GM21723 (cell line): Measurements from ENCODE around the gene UBR2.
"Not testable (repeated sequence)": the region's sequence is repeated elsewhere in the genome, so short reads cannot be mapped to it uniquely, and the experiment has no call there.

Experiments used
- ATAC-seq: cut with Tn5 transposase; IDR thresholded peaks from one replicate; pipeline ENCODE4 v1.9.1; 2021; ENCODE audit warnings: mild to moderate bottlenecking, moderate library complexity; ENCODE audit not compliant: unreplicated experiment

UBR2 gene

DNA sequence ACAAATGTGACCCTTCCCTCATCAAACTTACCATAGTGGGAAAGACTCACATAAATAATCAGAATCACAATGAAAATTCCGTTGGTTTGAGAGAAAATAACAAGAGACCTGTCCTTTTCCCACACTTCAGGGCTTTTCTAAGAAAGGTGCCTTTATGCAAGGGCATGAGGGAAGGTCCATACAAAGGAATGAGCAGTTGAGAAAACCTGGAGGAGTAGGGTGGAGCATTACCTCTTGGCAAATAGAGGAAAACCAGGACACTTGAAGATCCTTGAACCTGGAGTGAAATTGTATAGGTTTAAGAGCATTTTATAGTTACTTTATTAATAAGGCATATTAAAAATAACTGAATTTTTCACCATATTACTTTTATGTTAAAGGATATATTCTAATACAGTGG lies 54.3 kb downstream of the UBR2 start:
- no peak for ATAC-seq

DNA sequence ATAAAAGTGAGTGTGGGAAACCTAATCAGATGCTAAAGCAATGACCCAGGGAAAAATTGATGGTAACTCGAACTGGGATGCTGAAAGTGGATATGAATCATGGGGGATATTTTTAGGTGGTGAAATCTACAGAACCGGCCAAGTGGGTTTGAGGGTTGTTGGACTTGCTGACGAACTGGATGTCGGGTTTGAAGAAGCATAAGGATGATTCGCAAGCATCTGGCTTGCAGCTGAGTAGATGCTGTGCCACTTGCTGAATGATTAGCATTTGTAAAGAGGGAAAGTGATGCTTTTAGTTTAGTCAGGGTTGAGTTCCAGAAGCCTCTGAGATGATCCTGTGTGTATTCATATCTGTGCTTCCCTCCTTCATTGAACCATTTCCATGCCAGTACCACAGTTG lies 54.9 kb downstream of the UBR2 start:
- no peak for ATAC-seq

DNA sequence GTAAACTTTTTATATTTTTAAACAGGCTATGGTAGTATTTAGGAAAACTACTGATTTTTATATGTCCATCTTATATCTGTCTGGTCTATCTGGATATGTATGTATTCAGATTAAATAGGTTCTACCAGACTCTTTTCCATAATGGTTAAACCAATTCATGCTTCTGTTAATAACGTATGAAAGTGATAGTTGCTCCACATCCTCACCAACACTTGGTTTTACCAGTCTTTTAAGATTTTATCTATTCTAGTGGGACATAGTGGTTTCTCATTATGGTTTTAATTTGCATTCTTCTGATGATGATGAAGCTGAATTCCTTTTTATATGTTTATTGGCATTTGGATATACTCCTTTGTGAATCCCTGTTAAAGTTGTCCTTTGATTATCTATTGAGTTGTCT lies 56.1 kb downstream of the UBR2 start:
- no peak for ATAC-seq

GRCh38 chr6:42624601-42625000 lies 60.8 kb downstream of the UBR2 start:
- no peak for ATAC-seq

DNA sequence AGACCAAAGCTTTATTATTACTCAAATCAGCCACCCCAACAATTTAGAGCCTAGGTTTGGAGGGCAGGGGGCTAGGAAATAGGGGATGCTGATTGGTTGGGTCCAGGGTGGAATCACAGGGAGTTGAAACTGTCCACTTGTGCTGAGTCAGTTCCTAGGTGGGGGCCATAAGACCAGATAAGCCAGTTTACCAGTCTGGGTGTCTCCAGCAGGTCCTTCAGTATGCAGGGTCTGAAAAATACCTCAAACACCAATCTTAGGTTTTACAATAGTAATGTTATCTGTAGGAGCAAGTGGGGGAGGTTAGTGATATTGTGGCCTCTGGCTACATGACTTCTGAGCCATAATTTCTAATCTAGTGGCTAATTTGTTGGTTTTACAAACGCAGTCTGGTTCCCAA lies 63.2 kb downstream of the UBR2 start:
- ATAC-seq = no peak

DNA sequence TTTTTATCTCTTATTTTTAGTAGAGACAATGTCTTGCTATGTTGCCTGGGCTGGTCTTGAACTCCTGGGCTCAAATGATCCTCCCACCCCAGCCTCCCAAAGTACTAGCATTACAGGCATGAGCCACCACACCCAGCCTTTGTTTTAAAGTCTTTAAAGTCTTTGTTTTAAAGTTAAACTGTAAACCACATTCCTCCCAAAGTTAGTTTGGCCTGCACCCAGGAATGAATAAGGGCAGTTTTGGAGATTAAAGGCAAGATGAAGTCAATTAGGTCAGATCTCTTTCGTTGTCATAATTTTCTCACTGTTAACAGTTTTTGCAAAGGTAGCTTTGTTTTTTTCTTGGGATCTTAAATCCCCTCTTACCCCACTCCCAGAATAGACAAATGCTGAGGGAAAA lies 63.8 kb downstream of the UBR2 start:
- ATAC-seq = no peak

DNA sequence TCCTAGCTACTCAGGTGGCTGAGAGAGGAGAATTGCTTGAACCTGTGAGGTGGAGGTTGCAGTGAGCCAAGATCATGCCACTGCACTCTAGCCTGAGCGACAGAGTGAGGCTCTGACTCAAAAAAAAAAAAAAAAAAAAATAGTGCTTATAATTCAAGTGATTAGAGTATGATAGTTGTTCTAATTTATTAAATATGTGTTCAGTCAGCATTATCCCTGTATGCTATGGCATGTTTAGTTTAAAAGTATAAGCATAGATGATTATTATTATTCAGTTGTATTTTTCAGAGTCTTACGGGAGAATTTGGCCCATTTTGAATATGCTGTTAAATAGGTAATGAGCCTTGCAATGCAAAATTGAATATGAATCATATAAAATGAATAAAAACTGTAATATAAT lies 64.8 kb downstream of the UBR2 start:
- no peak for ATAC-seq

- ATAC-seq = no peak
Measured at GRCh38 chr6:42629845-42630244, 66.0 kb downstream of the UBR2 start.

GRCh38 chr6:42637681-42638080 lies 73.9 kb downstream of the UBR2 start:
- no peak for ATAC-seq

DNA sequence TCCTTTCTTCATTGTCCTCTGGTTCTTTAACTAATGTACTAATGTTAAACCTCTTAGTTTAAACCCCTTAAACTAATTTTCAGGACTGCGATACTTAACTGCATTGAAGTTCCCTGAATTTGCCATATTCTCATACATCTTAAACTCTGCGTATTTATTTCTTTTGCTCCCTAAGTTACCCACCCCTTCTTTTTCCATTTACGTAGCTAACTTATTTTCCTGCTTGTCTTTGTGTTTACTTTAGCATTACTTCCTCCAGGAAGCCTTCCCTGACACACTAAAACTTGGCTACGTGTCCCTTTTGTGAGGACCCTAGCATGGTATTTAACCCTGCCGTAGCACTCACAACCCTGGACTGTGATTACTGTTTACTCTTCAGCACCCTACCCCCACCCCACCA lies 79.0 kb downstream of the UBR2 start:
- ATAC-seq = no peak

- no peak for ATAC-seq
Measured at GRCh38 chr6:42644211-42644610, 80.4 kb downstream of the UBR2 start.

GRCh38 chr6:42652024-42652746 lies 88.4 kb downstream of the UBR2 start:
- no peak for ATAC-seq

- ATAC-seq = no peak
Measured at GRCh38 chr6:42653851-42654250, 90.0 kb downstream of the UBR2 start.

DNA sequence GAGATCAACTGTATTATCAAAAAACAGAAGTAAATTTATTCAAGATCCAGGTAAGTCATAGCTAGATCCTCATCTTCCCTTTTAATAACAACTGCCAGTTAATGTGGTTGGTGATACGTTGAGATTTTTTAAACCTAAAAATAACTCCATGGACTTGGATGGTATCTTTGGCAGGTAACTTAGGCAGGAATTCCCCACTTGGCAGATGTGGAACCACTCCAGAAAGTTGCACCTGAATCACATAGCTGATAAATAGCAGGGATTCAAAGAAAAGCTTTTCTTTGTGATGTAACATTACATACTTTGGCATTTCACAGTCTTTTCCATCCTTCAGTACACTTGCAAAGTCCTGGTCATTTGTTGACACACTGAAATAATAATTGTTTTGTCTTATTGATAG lies 96.0 kb downstream of the UBR2 start:
- ATAC-seq = no peak

GRCh38 chr6:42661540-42662153 lies 97.8 kb downstream of the UBR2 start:
- ATAC-seq = no peak

- no peak for ATAC-seq
Measured at GRCh38 chr6:42664718-42665117, 100.9 kb downstream of the UBR2 start.

GRCh38 chr6:42674368-42674767 lies 110.5 kb downstream of the UBR2 start:
- not testable (repeated sequence) for ATAC-seq

DNA sequence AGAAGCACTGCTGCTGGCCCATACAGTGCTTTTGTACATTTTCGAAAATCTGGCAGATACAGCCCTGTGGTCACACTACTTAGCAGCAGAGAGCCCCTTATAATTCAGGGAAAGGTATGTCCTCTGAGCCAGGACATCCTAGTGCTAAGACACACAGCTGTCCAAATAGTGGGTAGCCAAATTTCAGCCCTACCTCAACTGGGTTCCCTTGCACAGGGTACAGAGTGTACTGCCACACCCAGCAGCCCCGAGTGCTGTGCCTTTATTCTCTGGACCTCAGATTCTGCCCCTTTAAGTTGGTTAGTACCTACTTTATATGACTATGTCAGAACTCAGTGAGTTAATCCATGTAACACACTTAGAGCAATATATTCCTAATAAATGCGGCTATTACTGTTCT lies 111.0 kb downstream of the UBR2 start:
- no peak for ATAC-seq

- no peak for ATAC-seq
Measured at GRCh38 chr6:42679358-42679757, 115.5 kb downstream of the UBR2 start.

- ATAC-seq = no peak
Measured at GRCh38 chr6:42688281-42688680, 124.5 kb downstream of the UBR2 start.

DNA sequence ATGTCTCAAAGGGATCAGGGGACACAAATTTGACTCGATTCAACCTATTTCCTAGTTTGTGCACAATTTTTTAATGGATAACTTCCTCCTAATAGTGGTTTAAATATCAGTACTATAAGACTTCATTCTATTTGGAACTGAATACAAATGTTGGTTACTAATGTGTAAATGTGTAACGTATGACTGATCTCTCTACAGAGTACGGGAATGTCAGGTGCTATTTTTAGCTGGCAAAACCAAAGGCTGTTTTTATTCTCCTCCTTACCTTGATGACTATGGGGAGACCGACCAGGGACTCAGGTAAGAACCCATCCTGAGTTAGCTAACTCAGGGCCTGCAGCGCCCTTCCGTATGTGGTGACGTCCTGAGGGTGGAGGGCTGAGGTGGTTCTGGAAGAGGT lies 125.5 kb downstream of the UBR2 start:
- no peak for ATAC-seq

DNA sequence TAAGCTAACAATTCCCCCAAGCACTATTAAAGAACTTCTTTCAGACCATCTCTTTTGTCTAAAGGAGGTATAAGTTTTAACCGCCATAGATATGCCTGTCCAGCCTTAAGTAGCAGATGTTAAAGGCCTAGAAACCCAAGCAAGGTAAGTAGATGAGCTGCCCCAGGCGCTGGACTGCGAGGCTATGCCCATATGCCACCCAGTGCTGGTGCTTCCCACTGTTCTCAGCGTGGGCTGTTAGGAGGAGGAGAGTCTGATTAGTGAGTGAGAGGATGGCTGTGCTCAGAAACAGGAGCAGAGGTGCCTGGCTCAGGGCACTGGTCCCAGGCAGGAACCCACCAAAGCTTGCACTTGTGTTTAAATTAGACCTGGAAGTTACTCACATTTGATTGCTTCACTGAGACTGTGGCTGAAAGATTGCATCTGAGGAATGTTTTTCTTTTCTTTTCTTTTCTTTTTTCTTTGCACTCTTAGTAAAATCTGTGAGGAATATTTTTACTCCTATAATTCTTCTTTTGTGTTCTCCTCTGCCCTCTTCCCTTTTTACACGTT lies 126.4 kb downstream of the UBR2 start:
- no peak for ATAC-seq

GRCh38 chr6:42690872-42691271 lies 127.0 kb downstream of the UBR2 start:
- no peak for ATAC-seq
